Hepatocyte (in vitro differentiated cells): Measurements from ENCODE around the gene HYAL3.

Experiments
- CTCF ChIP-seq: fragments of 200-600 bp; sonication (generic); IDR thresholded peaks from 2 replicates; pipeline ENCODE4 v1.5.1; 2016; ENCODE audit warnings: antibody characterized with exemption, mild to moderate bottlenecking; ENCODE audit not compliant: poor library complexity
- EZH2 ChIP-seq: fragments of 200-600 bp; sonication (generic); IDR thresholded peaks from 2 replicates; pipeline ENCODE4 v1.6.1; 2016; ENCODE audit warnings: antibody characterized with exemption, mild to moderate bottlenecking, borderline replicate concordance
- EZH2phosphoT487 ChIP-seq: fragments of 200-600 bp; sonication (generic); IDR thresholded peaks from one replicate; pipeline ENCODE4 v1.6.1; 2018; ENCODE audit warnings: antibody characterized with exemption, mild to moderate bottlenecking, low read depth, moderate library complexity; ENCODE audit not compliant: unreplicated experiment, severe bottlenecking

- no peak for TF ChIP-seq CTCF
- TF ChIP-seq EZH2: no peak
- TF ChIP-seq EZH2phosphoT487: no peak
These were observed 3.4 kb downstream of the HYAL3 start for GRCh38 chr3:50295553-50296431.
